Muscle of arm (tissue), 12 donors: Measurements from ENCODE around the gene C2CD2. TPM values are rescaled to one million over a fixed set of nuclear protein-coding genes. Genes with fewer than 3 reads are reported as not detected.
"Not testable (repeated sequence)": the region's sequence is repeated elsewhere in the genome, so short reads cannot be mapped to it uniquely, and the experiment has no call there.

Experiments used
- DNase-seq: peaks from one replicate; pipeline ENCODE4 v3.0.0-alpha.2; 2013
- polyA plus RNA-seq, 12 donors: library from polyadenylated mRNA; unstranded; fragments of 120-200 nt; gene quantifications; one replicate each; pipeline ENCODE4 v1.2.1, GENCODE V29; 2013; ENCODE audit not compliant: insufficient read length in 12 of 12

C2CD2 gene
- polyA plus RNA-seq, 12 donors = 5.9 to 16.9 (median 9.1) TPM; not detected in 1

- DNase-seq = not testable (repeated sequence)
Observed at GRCh38 chr21:41959697-41960096, 5.9 kb upstream of the C2CD2 start.

DNA sequence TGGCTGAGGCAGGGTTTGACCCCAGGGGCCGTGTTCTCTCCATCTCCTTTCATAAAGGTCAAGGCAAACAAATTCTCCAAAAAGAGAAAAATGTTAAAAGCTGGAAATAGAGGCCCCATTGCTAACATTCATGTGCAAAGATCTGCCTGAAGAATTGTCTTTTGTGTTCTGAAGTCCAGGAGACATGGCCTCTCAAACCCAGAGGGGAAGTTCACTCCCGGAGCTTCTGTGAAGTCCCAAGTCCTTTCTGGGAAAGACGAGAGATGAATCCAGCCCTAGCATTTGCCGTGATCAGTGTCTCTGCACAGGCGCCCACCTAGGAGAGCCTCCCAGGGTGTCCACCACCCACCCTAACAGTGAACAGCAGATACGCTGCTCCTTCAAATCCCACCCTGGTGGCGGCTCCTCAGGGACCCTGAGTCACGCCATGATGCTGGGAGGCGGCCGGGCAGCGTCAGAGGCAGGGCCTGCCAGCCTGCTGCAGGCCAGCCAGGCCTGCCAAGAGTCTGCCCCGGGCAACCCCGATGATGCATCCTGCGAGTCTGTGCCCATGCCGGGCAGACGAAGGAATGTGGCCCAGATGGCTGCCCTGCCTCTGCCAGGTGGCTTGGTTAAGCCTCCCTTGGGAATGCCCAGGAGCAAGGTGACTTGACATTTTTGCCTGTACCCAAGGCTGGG, 5.2 kb upstream of the C2CD2 start:
- no peak for DNase-seq

GRCh38 chr21:41957991-41958766, 4.4 kb upstream of the C2CD2 start:
- DNase-seq = peak; percentile 84

DNA sequence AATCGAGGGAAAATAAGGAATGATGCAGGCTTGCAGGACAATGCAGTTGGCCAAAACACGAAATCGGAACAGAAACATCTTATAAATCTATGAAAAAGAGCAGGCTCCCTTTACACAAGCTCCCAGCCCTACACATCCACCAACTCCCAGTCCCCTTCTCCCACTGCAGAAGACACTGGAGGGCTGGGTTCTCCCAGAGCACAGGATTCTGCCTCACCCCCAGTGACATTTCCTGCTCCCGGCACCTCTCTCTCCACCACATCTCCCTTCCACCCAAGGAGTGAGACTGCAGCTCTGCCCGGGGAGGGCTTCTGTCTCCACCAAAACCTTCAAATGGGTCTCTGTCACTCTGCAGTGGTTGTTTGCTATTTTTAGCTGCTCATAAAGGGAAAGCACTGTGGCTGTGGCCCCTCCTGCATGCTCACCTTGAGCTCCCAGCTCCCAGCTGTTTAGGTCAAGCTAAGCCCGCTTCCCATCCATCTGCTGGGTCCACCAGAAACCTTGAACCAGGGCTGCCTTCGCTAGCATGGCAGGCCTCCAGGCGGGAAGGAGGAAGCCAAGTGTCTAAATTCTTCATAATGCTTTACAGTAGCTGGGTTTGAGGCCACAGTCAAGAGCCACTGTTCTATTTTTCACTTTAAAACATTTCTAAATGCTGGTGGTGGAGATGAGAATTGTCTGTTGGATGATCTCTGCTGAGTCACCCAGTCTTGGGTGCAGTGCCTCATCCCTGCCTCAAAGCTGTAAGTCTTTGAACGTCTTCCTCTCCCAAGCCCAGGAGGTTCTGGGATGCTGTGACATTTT, 3.3 kb upstream of the C2CD2 start:
- DNase-seq = no peak

- no peak for DNase-seq
Observed at GRCh38 chr21:41955516-41955915, 1.7 kb upstream of the C2CD2 start.

DNA sequence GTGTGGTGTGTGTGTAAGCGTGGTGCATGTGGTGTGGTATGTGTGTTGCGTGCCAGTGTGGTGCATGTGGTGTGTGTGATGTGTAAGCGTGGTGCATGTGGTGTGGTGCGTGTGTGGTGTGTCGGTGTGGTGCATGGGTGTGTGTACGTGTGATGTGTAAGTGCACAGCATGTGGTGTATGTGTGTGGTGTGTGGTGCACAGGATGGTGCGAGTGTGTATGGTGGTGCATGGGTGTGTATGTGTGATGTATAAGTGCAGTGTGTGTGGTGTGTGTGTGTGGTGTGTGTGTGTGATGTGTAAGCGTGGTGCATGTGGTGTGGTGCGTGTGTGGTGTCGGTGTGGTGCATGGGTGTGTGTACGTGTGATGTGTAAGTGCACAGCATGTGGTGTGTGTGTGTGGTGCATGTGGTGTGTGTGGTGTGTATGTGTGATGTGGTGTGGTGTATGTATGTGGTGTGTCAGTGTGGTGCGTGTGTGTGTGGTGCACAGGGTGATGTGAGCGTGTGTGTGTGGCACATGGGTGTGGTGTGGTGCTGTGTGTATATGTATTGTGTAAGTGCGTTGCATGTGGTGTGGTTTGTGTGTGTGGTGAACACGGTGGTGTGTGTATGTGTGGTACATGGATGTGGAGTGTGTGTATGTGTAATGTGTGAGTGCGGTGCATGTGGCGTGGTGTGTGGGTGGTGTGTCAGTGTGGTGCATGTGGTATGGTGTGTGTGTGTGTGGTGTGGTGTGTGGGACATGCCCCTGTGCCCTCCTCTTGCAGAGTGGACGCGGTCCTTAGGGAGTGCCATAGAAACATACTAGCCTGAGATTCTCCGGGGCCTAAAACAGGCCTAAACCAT, 1.1 kb upstream of the C2CD2 start:
- DNase-seq = no peak

GRCh38 chr21:41953249-41953830, 478 bp downstream of the C2CD2 start:
- no peak for DNase-seq

DNA sequence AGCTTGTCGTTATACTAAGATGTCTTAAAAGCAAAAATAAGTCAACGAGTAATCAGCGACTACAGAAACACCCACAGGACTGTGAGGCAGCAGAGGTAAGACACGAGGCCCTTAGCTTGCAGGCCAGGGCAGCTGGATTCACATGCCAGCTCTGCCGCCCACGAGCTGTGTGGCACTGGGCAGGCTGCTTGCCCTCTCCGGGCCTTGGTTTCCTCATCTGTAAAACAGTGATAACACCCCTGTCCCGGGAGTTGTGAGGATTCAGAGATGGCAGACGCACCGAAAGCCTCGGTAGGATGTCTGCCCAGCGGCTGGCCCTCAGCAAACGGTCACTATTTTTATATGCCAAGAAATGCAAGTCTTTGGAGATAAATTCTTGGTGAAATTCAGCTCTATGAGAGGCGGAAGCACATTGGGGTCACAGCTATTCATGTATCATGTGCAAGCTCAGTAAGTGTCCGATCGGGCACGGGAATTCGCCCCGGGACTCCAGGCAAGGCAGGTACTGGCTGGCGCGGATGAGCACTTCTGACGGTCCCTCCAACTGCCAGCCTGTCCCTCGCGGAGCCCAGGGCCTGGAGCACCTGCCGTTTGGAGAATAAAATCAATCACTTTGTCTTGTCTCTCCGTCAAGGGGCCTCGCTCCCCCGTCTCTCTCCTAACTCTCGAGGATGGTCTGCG, 1.1 kb downstream of the C2CD2 start:
- no peak for DNase-seq

GRCh38 chr21:41951876-41952567, 1.8 kb downstream of the C2CD2 start:
- no peak for DNase-seq

GRCh38 chr21:41950941-41951351, 2.9 kb downstream of the C2CD2 start:
- DNase-seq = no peak

DNA sequence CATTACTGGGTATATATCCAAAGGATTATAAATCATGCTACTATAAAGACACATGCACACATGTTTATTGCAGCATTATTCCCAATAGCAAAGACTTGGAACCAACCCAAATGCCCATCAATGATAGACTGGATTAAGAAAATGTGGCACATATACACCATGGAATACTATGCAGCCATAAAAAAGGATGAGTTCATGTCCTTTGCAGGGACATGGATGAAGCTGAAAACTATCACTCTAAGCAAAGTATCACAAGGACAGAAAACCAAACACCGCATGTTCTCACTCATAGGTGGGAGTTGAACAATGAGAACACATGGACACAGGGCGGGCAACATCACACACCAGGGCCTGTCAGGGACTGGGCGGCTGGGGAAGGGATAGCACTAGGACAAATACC, 4.2 kb downstream of the C2CD2 start:
- DNase-seq = not testable (repeated sequence)

- DNase-seq = no peak
Observed at GRCh38 chr21:41948901-41949300, 4.9 kb downstream of the C2CD2 start.

DNA sequence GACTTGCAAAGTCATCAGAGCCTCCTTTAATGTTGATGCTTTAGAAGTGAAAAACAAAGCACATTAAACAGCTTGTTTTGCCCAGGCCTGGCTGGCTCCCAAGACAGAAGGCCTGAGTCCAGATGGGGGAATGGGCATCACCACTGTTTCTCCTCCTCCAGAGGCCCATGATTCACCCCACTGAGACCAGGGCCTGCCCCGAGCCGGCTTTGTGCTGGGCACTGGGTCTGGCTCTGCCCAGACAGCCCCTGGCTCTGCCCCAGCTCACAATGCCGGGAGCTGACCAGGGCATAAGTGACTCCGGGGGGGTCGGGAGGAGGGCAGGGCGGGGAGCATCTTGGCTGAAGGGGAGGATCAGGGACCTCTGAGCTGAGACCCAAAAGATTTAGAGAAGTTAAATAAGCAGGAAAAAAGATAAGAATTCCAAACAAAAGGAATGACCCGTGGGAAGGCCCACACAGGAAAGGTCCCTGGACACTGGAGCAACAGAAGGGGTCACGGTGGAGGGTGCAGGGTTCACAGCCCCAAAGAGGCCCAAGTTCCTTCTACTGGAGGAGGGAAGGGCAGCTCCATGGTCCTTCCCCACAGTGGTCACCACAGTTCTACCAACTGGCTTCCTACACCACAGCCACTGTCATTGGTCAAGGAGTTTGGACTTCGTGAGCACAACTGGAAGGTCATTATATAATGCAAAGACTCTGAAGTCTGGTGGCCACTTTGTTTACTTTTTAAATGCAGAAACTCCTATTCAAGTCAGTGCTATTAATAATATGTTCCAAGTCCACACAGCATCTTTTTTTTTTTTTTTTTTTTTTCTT, 5.5 kb downstream of the C2CD2 start:
- DNase-seq = no peak

DNA sequence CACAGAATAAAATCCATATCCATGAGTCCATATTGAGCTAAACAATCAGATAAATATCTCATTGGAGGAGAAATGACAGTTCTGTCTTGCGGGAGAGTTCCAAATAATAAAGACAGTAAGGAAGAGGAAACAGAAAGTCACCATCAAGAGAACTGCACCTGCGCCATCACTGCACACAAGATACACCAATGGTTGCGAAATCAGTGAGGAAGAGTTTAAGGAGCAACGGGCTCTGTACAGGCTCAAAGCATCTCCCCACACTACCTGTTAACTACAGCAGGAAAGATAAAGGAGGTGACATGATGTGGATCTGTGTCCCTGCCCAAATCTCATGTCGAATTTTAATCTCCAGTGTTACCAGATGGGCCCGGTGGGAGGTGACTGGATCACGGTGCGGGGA, 7.8 kb downstream of the C2CD2 start:
- no peak for DNase-seq

- DNase-seq = no peak
Observed at GRCh38 chr21:41943851-41944250, 10.0 kb downstream of the C2CD2 start.

DNA sequence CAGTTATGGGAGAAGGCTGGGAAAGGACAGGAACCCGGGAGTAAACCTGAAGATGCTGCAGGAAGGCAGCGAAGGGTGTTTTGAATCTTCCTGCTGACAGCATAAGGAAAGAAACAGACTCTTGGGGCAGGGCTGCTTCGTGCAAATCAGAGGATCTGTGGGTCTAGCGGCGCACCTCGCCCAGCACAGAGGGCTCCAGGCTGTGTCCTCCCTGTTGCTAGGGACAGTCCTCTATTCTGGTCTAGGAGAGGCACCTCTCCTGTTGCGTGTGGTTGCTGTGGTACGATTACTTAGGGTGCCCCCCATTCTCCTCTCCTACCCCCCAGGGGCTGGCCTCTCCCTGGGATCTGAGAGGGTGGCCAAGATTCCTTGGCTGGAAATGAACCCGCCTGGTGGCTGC, 11.4 kb downstream of the C2CD2 start:
- DNase-seq = no peak

- no peak for DNase-seq
Observed at GRCh38 chr21:41941941-41942340, 11.9 kb downstream of the C2CD2 start.

DNA sequence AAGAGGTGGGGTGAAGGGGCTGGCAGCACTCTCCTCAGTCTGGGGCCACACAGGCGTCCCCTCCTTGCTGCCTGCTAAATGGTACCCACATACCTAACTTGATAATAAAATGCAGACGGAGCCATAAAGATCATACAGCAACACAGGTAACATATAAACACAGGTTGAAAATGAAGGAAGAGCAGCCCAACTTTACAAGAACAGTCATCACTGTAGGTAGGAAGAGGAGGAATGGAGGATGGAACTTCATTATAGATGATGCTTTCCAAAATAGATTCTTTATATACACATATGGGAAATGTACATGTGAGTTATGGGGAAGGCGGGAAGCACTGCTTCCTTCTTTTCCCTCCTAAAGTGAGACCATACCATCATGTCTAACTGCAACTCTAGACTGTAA, 13.4 kb downstream of the C2CD2 start:
- no peak for DNase-seq

- no peak for DNase-seq
Observed at GRCh38 chr21:41939391-41939790, 14.4 kb downstream of the C2CD2 start.
